RCC 7860 (cell line): Measurements from ENCODE around the gene GIMAP8.
"Not testable (repeated sequence)": the region's sequence is repeated elsewhere in the genome, so short reads cannot be mapped to it uniquely, and the experiment has no call there.

Experiments
- DNase-seq: peaks from one replicate; pipeline ENCODE4 v3.0.0-alpha.2; 2015; ENCODE audit warnings: low spot score
- FAIRE-seq: peaks from 2 replicates; lab custom pipeline; 2012; peaks lifted over from hg19 to GRCh38; lab: Jason Lieb, UNC

Gene GIMAP8

DNA sequence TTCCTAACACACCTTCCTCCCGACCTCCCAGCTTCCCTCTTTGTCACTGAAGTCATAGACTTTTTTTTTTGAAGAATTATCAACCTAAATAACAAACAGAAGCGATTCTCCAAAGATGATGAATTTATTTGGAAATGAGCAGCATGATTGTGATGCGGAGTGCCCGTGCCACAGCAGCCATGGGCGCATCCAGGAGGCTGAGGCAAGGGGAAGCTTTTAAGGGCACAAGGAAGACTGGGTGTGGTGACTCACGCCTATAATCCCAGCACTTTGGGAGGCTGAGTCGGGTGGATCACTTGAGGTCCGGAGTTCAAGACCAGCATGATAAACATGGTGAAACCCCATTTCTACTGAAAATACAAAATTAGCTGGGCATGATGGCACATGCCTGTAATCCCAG lies 16.2 kb upstream of the GIMAP8 start:
- no peak for DNase-seq
- no peak for FAIRE-seq

GRCh38 chr7:150435047-150435389 lies 15.4 kb upstream of the GIMAP8 start:
- FAIRE-seq (no peak), DNase-seq (no peak)

DNA sequence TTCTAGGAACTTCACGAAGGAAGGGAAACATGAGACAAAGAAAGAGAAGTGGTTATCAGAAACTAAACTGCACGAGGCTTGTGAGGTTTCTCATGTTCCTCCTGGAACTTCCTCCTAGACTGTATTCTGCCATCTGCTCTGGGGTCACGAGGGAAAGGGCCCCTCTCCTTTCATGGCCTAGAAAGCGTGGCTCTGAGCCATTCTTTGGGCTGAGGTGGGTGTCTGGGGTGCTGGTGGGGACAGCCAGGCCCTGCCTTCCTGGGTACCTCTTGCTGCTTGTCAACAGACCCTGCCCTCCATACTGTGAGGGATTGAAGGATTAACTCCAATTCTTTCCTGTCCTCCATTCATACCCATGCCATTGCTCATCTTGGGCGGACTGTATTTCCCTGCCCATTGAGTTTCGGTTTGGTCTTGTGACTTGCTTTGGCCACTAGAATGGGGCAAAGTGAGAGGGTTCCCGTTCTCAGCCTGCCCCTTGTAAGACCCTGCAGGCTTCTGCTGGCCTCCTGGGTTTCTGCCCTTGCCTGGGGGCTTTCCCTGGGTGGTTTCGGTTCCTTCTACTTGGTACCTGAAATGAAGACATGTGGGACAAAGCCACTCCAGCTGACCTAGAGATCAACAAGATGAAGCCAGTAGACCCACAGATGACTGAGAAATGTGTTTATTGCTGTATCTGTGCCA lies 14.9 kb upstream of the GIMAP8 start:
- no peak for DNase-seq

GRCh38 chr7:150439967-150440366 lies 10.5 kb upstream of the GIMAP8 start:
- FAIRE-seq (no peak), DNase-seq (no peak)

More for the DNA sequence above, 14.9 kb upstream of the GIMAP8 start:
- FAIRE-seq, result no peak

DNA sequence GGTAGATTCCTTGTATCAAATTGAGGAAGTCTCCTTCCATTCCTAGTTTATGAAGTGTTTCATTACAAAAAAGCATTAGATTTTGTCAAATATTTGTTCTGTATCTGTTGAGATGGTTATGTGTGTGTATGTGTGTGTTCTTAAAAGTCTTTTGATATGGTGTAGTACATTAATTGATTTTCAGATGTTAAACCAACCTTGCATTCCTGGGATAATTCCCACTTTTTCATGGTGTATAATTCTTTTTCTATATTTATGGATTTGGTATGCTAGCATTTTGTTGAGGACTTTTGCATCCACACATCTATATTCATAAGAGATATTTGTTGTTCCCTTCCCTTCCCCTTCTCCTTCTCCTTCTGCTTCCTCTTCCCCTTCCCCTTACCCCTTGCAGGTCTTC lies 8.9 kb upstream of the GIMAP8 start:
- FAIRE-seq (no peak), DNase-seq (no peak)

- no peak for DNase-seq
- FAIRE-seq, result no peak
Observed at GRCh38 chr7:150442811-150443210, 7.6 kb upstream of the GIMAP8 start.

- FAIRE-seq (no peak), DNase-seq (no peak)
Observed at GRCh38 chr7:150443793-150444540, 6.5 kb upstream of the GIMAP8 start.

DNA sequence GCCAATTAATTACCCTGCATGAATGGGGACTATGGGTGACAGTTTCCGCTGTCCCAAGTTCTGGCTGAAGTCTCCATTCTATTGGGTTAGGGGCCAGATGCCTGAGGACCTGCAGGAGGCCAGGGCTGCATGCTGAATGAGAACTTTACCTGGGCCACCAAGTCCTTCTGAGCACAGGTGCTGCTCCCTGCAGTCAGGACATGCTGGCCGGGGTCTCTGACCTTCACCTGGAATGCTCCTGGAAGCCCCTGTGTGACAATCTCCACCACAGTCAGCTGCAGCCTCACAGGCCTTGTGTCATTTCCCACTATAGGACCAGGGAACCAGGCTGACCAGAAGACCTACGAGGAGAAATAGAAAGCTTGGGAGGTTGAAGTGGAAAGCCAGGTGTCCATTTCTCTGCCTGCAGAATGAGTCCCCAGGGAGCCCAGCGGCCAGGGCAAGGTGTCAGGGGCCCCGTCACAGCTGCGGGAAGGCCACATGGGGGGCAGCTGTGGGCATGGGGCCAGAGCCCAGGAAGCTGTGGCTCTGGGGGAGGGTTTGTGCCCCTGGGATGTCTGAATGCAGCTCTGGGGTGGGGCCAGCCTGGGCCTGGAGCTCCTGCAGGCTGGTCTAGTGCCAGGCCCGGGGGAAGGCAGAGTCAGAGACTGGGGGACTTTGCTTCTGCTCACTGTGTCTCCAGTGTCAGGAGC lies 5.6 kb upstream of the GIMAP8 start:
- FAIRE-seq, result no peak

GRCh38 chr7:150446288-150446938 lies 4.0 kb upstream of the GIMAP8 start:
- no peak for DNase-seq
- FAIRE-seq, result no peak

More for the DNA sequence above, 5.6 kb upstream of the GIMAP8 start:
- no peak for DNase-seq

DNA sequence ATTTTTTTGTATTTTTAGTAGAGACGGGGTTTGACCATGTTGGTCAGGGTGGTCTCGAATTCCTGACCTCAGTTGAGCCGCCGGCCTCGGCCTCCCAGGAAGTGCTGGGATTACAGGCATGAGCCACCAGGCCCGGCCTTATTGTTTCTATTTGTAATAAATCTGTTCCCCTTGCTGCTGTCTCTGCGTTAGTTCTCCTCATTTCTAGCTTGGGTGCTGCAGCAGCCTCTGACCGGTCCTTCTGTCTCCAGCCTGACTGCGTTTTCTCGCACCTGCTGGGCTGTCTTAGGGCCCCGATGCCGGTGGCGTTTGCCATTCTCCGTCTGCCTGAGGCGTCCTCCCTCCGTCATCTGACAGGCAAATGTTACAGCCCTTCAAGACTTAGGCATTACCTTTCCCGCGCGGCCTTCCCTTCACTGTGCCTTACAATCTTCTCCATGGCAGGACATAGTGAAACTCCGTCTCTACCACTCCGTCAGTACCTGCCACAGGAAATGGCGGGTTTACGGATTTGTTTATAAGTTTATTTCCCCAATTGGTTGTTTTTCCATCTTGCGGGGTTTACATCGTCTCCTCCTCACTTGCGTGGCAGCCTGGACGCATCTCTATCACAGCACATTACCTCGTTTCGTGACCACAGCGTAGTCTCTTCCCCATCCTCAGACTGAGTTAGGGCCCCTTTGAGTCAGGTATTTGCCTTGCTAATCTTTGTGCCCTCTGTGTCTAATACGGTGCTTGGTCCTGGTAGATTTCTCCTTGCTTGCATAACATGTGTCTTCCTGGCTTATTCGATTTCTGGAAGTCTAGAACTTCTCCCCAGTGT lies 2.3 kb upstream of the GIMAP8 start:
- DNase-seq, result no peak
- FAIRE-seq, result no peak

DNA sequence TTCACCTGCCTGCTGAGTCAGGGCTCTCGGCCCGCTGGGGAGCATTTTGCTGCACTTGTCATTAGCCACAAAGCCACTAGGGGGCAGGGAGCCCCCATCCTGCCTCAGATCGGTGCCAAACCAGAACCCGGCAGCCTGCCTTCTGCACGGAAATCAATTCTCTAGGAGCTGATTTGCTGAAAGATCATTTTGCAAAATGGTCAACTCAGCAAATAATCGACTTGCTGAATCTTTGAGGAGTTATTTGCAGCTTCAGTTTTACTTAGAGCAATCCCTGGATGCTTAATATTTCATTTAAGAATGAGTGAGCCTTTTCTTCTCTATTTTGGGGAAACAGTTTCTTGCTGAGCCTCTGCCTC lies 1.7 kb upstream of the GIMAP8 start:
- DNase-seq, result peak; percentile 47
- peak; percentile 65 for FAIRE-seq

DNA sequence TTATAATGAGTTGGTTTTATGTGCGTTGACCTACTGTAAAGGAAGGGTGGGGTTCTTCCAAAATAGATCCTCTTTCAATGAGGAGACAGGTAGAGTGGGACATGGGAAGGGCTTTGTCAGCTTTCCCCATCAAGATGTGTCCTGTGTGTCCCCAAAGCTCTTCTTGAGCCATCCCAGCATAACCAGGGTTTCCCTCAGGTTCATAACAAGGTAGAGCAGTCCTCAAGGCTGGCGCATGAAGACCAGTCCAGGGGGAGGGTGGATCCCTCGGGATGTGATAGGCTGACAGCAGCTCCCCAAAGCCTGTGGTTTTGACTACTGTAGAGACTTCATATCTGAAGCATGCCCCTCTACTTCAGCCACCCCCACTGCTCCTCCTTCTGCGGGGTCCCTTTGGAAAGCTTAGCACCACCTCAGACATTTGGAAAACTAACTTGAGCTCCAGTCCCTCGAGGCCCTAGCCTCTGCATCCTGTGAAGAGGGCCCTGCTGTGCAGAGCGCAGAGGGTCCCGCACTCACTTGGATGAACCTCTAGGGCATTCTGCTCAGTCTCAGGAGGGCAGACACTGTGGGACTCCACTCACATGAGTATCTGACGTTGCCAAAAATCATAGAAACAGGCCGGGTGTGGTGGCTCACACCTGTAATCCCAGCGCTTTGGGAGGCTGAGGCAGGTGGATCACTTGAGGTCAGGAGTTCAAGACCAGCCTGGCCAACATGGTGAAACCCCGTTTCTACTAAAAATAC lies 1.1 kb upstream of the GIMAP8 start:
- DNase-seq, result no peak

GRCh38 chr7:150451097-150451793 lies 815 bp downstream of the GIMAP8 start:
- DNase-seq (no peak), FAIRE-seq (no peak)

More for the DNA sequence above, 1.1 kb upstream of the GIMAP8 start:
- FAIRE-seq, result no peak

DNA sequence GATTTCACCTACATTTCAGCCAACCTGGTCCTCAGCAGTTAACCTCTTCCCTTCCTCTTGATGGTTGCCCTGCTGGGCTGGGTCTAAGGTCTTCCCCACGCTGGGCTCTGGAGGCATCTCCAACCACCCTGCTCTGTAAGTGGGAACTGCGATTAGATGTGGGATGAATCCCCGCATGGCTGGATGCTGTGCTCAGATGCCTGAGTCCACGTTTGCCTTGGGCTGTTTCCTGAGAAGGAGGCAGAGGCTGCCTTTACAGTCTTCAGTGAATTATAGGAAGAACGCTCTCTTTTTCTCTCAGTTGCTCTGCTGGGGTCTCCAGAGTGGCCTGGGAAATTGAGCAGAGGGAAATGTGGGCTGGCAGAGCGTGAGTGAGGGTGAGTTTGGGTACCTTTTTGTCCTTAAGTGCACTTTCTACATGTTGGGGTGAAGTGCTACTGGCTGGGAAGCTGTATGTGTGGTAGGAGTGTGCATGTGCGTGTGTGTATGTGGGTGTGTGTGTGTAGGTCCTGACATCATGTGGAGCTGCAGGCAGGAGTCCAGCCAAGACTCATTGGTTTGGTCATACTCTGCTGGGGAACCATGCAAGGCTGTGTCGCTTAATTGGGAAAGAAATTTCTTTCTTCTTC lies 1.5 kb downstream of the GIMAP8 start:
- DNase-seq, result no peak
- no peak for FAIRE-seq

- no peak for FAIRE-seq
Observed at GRCh38 chr7:150453181-150453580, 2.8 kb downstream of the GIMAP8 start.

DNA sequence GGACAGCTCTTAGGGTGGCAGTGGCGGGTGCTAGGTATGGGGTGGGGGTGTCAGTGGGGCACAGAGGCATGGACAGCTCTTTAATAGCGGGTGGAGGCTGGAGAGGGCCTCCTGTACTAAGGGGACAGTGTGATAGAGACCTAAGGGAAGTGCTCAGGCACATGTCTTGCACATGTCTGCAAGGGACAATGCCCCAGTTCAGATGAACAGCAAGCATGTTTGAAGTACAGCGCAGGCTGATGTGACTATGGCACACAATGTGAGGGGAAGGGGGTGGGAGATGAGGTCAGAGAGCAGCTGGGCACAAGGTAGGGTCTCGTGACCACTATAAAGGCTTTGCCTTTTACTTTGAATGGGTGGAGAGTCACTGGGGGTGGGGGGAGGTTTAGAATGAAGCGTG lies 3.5 kb downstream of the GIMAP8 start:
- DNase-seq, result no peak
- FAIRE-seq, result no peak

More at GRCh38 chr7:150453181-150453580, 2.8 kb downstream of the GIMAP8 start:
- DNase-seq, result no peak

DNA sequence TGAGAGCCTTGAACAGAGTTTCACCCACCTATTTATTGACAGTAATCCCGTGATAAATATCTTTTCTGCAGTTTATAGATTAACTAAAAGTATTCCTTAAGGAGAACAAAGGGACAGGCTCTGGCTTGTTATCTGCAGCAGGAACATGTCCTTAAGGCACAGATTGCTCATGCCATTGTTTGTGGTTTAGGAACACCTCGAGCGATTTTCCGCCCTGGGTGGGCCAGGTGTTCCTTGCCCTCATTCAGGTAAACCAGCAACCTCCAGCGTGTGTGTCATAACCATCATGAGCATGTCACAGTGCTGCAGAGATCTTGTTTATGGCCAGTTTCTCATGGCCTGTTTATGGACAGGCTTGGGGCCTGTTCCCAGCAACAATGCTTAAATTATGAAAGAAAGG lies 6.6 kb downstream of the GIMAP8 start:
- DNase-seq, FAIRE-seq: not testable (repeated sequence)

DNA sequence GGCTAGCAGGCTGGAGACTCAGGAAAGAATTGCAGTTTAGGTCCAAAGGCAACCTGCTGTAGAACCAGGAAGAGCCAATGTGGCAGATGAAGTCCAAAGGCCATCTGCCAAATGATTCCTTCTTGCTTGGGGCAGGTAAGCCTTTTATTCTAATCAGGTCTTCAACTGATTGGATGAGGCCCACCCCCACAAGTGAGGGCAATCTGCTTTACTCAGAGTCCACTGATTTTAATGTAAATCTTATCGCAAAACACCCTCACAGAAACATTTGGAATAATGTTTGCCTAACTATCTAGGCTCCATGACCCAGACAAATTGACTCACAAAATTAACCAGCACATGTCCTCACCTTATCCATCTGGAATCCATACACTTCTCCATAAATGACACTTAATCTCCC lies 7.8 kb downstream of the GIMAP8 start:
- no peak for FAIRE-seq
- no peak for DNase-seq

DNA sequence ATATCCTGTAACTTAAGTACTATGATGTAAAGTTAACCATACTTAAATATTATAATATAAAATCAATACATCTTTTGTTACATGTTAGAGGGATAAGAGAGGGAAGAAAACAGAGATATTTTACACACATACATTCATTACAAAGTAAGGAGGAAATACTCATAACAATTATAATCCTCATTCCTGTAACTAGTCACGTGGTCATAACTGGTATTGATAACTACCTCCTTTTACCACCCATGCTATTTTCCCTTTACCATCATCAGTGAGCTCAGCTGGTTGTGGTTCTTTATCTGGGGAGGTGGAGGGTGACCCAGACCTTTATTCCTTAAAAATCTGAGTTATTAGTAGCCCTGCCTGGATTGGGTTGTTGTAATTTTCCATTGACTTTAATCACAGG lies 8.3 kb downstream of the GIMAP8 start:
- no peak for FAIRE-seq
- DNase-seq, result no peak
